HG02763 (cell line): Measurements from ENCODE around the gene ITGA2.

Experiments used
- ATAC-seq: cut with Tn5 transposase; IDR thresholded peaks from one replicate; pipeline ENCODE4 v1.9.1; 2021; ENCODE audit warnings: mild to moderate bottlenecking, moderate library complexity; ENCODE audit not compliant: unreplicated experiment

Gene ITGA2

GRCh38 chr5:53017383-53017782 is 28.2 kb downstream of the ITGA2 start:
- no peak for ATAC-seq

- ATAC-seq = no peak
Measured at GRCh38 chr5:53017794-53018391, 28.7 kb downstream of the ITGA2 start.

DNA sequence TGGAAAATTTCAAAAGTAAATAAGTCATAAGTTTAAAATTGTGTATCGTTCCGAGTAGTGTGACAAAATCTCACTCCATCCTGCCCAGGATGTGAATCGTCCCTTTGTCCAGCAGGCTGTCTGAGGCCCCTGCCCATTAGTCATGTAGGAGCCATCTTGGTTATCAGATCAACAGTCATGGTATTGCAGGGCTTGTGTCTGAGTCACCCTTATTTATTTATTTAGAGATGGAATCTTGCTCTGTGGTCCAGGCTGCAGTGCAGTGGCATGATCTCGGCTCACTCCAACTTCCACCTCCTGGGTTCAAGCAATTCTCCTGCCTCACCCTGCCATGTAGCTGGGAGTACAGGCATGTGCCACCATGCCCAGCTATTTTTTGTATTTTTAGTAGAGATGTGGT is 30.2 kb downstream of the ITGA2 start:
- no peak for ATAC-seq

DNA sequence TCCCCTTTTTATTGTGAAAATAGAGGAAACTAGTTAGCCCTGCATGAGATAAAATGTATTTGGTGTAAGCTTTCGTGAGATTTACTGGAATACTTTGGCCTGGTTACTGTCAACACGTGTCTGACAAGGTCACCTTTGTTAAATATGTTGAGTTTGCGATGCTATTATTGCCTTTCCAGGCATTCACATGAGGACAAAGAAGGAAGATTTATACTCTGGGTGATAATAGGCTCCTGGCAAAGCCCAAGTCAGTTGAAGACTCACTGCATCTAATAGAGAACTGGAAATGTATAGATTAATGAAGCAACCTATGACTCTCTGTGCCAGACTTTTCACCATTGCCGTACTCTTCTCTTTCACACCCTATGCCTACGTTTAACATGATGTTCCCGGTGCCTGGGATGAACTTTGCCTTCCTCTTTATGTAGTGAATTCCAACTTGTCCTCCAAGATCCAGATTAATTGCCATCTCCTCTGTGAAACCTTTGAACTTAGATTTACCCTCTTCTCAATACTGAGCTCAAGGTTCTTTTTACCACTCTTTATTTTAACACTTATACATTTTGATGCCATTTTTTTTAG is 33.9 kb downstream of the ITGA2 start:
- no peak for ATAC-seq

GRCh38 chr5:53023969-53024368 is 34.8 kb downstream of the ITGA2 start:
- ATAC-seq = peak; percentile 77

DNA sequence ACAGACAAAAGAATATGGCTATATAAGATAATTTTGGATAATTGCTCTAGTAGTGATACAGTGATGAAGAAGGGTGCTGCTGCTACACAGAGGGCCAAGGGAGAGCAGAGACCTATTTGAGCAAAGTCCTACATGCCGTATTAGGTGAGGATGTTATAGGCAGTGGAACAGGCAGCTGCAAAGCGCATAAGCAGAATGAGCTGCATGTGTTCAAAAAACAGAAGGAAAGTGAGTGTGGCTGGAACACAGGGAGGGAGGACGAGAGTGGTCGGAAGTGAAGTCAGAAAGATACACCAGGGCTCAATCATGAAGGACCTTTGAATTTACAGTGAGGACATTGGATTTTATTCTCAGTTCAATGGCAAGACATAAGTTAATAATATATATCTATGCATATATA is 35.4 kb downstream of the ITGA2 start:
- ATAC-seq = no peak

GRCh38 chr5:53025487-53025886 is 36.3 kb downstream of the ITGA2 start:
- no peak for ATAC-seq

DNA sequence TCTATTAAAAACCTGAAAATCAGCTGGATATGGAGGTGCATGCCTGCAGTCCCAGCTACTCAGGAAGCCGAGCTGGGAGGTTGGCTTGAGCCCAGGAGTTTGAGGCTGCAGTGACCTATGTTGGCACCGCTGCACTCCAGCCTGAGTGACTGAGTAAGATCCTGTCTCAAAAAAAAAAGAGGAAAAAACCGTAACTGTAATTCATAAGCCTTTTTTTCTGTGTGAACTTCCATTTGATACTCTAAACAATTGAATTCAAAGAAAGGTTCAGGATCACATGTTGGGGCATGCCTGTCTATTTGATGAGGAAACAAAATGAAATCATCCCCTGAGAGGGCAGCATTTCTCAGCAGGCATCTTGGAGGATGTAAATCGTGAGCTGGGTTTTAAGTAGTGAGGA is 38.8 kb downstream of the ITGA2 start:
- no peak for ATAC-seq

- no peak for ATAC-seq
Measured at GRCh38 chr5:53029608-53030007, 40.5 kb downstream of the ITGA2 start.

DNA sequence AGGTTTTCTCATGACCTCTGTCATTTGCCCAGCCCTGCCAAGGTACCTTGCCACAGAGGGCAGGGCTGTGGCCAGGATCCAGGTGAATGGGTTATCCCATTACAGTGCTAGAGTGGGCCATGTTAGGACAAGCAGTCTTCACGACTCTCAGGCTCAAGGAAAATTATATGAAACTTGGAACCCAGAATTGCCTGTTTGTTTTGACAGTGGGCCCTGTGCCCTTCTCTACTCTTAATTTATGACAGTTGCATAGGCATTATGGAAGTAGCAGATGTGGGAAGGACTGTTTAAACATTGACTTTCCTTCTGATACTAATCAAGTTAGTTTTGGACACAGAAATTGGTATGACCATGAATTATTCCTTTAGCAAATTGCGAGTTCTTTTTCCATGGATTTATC is 41.7 kb downstream of the ITGA2 start:
- ATAC-seq = no peak

- ATAC-seq = no peak
Measured at GRCh38 chr5:53031695-53032096, 42.5 kb downstream of the ITGA2 start.

DNA sequence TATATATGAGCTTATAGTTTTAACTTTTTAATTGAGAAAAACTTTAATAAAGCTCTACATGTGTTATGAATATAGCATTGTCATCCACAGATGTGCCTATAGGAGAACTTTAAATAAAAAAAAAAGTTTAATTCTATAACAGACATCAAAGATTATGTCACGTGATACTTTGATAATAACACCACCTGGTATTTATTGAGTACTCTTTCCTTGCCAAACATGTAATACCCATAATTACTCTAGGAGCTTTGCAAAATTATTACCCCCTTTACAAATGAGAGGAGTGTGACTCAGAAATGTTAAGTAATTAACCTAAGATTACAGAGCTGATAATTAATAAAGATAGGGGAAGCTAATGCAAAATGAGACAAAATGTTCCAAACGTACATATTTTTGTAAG is 43.0 kb downstream of the ITGA2 start:
- no peak for ATAC-seq

GRCh38 chr5:53034832-53035231 is 45.7 kb downstream of the ITGA2 start:
- no peak for ATAC-seq

DNA sequence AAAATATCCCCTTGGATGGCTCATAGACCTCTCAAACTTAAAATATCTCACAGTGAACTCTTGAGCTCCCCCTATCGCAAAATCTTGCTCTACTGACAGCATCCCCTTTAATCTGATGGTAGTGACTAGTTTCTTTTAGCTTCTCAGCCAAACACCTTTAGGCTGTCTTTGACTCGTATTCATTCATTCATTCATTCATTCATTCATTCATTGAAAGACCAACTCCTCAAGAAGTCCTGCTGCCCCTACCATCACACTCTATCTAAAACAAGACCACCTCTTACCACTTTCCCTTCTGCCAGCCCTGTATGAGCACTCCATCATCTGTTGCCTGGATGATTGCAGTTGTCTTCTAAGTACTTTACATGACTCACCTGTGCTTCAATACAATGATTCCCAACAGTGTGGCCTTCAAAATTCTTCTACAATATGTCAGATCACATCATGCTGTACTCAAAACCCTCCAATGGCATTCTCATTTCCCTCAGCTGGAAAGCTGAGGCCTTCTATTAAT is 46.8 kb downstream of the ITGA2 start:
- ATAC-seq = no peak

DNA sequence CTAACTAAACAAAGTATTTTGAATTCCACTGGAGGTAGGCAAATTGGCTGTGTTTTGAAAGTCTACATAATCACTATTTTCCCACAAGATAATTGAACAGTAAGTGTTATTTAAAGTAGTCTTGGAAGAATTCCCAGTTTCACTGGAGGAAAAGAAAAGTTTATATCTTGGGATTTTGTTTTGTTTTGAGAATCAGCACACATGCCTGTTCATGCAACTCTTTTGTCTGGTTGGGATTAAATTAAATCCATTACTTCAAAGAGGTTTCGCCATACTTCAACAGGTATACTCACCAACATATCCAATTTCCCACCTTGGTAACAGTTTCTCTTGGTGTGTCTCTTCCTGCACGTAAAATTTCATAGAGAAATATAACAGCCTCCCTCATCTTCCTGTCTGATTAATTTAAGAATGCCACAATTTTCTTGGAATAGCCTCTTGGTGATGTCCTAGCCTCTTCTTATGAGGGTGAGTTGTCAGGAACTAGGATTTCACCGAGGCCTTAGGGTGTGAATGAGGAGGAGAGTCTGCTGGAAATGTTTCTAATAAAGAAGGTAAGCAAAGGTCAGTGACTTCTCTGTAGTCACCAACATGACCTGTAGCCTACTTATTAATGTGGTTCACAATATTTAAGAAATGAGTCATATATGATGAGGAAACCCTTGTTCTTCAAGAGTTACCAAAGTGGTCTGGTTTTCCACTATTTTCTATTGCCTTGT is 48.1 kb downstream of the ITGA2 start:
- ATAC-seq = no peak

- no peak for ATAC-seq
Measured at GRCh38 chr5:53038196-53038847, 49.2 kb downstream of the ITGA2 start.

DNA sequence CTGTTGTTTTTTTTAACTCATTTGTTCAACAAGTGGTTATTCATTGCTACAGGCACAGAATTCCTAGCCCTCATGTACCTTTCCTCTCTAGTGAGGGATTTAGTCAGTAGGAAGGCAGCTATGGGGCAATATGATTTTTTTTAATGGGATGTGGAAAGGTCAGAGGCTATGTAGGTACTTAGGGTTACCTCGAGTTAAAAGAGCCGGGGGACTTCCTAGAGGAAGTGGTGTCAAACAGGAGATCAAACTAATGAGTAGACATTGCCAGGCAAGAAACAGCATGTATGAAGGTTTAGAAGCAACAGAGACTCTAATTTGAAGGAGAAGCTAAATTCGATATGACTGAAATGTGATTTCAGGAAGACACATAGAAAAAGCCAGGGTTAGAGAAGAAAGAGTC is 50.7 kb downstream of the ITGA2 start:
- no peak for ATAC-seq

GRCh38 chr5:53041071-53041692 is 52.0 kb downstream of the ITGA2 start:
- peak; percentile 95 for ATAC-seq

- ATAC-seq = no peak
Measured at GRCh38 chr5:53041740-53042139, 52.6 kb downstream of the ITGA2 start.

DNA sequence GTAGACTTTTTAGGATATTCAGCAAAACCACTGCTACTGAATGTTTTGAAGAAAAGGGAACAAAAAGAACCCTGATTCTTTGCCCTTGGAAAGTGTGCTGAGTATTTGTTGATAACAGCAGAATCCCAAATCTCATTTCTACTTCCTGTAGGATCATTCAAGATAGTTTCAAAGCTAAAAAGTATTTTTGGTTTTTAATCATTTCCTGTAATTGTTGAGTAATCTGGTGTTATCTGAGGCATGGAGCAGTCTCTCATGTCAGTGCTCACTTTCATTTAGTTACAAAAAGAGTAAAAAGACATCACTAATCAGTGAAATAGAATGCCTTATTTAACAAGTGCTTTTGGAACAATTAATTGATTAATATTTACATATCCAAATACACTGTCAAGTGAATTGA is 56.1 kb downstream of the ITGA2 start:
- no peak for ATAC-seq

DNA sequence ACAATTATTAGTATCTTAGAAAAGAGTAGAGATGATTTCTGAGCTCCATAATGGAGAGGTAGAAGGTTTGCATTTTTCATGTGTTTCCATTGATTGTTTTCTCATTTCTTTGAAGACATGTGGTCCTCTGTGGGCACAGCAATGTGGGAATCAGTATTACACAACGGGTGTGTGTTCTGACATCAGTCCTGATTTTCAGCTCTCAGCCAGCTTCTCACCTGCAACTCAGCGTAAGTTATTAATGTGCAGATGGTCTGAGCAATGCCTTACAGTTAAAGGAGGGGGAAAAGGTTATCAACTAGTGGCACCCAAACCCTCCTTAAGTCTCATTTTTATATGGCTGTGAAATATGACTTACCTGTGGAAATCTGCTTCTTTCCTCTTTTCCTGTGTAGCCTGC is 59.1 kb downstream of the ITGA2 start:
- no peak for ATAC-seq
